Stimulated activated CD4-positive, alpha-beta T cell treated with anti-CD3 and anti-CD28 coated beads, Interleukin-15, amount 100 ng/mL, for 1 hour (primary cell): ENCODE results near the gene SLC7A10.
"Not testable (repeated sequence)": the region's sequence is repeated elsewhere in the genome, so short reads cannot be mapped to it uniquely, and the experiment has no call there.

ENCODE experiments used
- DNase-seq, 2 donors: peaks; one replicate each; pipeline ENCODE4 v3.0.0-alpha.2; 2020; ENCODE audit warnings: low read depth in 1 of 2, low spot score in 1 of 2

Gene SLC7A10

DNA sequence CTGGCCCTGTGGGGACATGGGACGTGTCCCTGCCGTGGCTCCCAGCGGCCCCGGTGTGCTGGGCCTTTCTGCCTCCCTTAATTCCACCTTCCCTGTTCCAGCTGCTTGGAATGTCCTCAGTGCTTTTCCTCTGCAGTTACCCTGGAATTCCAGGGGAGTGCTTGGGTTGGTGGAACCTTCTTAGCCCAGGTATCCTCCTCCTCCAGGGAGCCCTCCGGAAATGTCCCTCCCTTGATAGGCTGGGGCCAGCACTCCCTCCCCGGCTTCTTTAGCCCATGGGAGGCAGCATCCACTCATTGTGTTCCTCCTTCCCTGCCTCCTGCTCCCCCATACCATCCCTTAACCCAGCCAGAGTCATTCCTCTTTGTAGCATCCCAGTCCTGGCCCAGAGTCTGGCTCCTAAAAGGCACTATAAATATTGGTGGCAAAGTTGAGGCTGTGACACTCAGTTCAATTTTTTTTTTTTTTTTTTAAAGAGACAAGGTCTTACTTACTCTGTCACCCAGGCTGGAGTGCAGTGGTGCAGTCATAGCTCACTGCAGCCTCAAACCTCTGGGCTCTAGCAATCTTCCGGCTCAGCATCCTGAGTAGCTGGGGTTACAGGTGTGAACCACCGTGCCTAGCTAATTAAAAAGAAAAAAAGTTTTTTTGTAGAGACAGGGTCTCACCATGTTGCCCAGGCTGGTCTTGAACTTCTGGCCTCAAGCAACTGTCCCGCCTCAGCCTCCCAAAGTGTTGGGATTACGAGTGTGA is 13.7 kb upstream of the SLC7A10 start:
- DNase-seq: no peak

DNA sequence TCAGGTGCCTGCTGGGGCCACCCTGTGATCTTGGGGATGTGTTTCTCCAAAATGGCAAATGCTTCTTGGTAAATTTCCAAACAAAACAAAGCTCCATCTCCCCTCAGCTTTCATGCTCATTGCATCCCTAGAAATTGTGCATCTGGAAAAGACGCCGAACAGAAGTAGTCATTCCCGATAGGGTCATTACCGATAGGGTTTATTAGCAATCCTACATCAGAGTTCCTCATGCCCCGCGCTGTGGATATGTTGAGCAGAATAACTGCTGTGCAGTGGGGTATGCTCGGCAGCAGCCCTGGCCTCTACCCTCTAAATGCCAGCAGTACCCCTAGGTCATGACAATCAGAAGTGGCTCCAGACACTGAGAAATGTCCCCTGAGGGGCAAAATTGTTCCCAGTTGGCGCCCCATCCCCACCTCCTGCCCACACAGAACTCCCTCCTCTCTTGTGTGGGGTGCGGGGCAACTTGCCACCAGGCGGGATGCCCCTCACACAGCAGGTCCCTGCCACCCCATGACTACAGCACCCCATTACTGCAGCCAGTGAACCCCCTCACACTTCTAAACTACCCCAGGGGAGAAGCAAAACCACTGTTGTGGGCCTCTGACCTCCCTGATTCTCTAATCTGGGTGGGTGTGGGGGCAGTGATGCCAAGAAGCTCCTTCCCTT is 13.0 kb upstream of the SLC7A10 start:
- no peak for DNase-seq

DNA sequence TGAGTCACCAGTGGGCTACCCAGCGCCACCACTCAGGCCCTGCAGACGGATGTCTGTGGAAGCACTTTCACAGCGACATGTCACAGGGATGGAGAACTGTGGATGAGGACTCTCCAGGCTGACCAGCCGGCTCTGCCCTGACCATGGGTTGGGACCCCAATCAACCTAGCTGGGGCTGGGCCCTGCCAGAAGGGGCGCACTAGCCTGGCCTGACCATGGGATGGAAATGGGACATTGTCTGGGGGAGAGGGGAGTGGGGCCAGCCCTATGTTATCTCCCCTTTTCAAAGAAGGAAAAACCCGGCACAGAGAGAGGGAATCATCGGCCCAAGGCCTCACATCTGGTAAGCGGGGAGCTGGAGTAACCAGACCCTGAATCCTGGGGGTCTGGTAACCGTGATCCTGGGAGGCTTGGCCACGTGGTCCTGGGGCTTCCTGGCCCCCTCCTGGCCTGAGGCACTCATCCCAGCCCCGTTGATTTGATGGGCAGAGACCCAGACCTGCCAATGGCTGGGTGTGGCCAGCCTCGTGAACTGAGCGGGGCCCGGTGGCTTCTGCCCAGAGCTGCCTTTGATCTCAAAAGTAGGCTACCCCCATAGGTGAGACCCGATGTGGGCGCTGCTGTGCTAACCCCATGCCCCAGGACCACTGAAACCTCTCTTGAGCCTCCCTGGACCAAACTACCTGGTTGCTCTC is 11.2 kb upstream of the SLC7A10 start:
- DNase-seq: no peak

DNA sequence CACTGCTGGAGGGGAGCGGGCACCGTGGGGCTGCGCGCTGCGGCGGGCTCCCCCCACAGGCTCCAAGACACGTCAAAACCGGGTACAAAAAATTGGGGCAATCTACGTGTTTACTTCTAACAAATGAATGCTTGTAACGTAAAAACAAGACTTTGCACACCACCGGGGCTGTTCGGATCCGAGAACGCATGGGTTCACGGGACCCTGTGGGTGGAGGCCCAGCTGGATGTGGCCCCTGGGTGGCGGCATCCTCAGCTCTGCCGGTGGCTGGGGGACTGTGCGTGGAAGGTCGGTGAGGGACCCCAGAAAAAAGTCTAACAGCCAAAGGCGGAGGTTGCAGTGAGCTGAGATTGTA is 10.3 kb upstream of the SLC7A10 start:
- no peak for DNase-seq

DNA sequence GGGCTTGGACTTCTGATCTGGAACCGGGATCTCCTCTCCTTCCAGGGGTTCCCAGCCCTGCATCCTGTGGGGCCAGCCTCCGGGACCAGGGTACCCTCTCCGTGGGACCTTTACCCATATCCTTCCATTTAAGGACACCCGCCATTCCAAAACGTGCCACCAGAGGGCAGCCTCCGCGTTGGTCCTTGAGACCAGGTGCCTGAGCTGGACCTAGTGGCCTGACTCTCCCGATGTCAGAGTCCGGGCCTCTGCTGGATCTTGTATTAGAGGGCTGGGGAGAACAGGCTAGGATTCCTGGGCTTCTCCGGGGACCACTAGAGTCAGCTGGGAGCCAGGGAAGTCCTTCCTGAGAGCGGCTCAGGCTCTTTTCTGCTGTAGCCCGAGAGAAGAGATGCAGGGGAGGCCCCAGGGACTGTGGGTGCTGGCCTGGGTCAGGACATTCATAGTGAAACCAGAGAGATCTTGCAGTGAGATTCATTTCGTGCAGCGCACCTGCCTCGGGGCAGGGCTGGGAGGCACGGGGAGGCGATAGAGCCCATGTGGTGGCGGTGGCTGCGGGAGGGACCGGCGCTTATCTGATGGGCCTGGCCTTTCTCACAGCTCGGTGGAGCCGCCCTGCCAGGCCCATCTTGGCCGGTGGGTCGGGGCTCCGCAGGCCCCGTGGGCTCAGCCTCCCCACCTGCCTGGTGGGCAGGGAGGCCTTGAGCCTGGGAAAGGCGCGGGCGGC is 9.8 kb upstream of the SLC7A10 start:
- DNase-seq: peak; percentile 56 to 74

DNA sequence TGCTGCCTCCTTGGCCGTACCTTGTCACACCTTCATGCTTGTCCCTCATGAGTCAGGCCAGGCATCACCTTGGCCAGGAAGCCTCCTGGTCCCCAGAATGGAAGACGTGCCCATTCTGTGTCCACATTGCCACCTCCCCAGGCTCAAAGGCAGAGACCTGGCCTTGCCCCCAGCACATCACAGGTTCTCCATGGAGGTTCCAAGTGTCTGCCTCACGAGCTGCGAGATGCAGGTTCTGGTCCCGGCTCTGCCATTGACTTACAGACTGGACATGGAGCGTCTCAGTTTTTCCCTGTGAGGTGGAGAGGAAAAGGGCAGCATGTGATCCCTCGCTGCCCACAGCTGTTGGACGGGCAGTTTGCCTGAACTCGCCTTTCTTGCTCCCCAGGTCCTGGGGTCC is 9.1 kb upstream of the SLC7A10 start:
- no peak for DNase-seq

DNA sequence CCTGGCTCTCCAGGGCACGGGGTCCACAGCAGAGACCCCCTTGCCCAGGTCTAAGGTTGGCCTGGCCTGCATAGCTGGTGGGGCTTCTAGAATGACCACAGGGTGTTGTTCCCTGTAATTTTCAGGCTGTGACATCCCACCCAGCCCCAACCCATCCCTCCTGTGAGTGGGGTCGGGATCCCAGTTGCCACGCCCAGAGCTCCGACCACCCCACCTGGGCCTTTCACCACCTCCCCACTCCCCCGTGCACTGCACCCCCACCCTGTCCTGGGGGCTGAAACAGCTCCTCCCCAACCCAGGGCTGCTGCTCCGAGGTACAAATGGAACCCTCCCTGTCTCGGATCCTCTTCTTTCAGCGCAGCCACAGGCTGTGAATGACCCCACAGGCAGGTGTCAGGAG is 8.4 kb upstream of the SLC7A10 start:
- DNase-seq: no peak

DNA sequence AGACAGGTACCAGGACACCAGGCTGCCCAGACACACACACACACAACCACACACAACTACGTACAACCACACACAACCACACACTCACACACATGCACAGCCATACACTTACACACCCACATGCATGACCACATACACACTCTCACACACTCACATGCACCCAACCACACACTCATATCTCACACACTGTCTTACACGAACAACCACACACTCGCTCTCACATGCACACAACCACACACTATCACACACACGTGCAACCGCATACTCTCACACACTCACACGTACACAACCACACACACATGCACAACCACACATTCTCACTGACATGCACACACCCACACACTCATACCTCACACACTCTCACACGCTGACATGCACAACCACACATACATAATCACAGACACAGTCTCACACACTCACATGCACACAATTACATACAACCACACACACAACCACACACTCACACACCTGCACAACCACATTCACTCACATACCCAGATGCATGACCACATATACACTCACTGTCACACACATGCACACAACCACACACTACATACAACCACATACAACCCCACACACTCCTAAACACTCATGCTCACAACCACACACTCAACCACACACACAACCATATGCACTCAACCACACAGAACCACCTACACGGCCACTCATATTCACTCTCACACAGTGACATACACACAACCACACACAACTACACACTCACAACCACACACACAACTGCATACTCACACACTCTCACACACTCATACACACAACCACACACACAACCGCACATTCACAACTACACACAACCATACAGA is 7.6 kb upstream of the SLC7A10 start:
- no peak for DNase-seq

DNA sequence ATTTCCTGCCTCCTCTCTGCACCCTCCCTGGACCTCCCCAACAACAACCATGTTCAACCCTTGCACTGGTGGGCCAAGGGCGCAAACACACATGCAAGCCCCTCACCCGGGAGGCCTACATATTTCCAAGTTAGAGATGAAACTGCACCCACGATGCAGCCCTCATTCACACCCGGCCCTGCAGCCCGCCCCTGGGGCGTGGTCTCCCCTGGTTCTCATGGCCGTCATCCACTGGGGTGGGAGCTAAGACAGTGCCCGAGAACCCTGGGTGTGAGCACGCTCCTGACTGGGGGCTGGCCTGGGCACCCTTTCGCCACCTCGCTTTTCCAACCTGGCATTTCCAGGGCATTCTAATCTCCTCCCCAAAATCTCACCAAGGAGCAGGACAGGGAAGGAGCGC is 7.0 kb upstream of the SLC7A10 start:
- no peak for DNase-seq

DNA sequence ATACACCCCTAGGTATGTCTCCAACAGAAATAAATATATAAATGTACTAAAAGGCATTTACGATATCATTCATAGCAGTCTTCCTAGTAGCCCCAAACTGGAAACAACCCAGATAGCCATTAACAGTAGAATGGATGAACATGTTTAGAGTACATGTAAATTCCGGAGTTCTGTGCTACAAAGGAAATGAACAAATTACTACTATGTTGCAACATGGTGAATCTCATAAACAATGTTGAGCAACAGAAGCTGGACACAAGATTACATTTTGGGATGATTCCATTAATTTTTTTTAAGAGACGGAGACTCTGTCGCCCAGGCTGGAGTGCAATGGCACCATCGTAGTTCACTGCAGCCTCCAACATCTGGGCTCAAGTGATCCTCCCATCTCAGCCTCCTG is 5.9 kb upstream of the SLC7A10 start:
- no peak for DNase-seq

DNA sequence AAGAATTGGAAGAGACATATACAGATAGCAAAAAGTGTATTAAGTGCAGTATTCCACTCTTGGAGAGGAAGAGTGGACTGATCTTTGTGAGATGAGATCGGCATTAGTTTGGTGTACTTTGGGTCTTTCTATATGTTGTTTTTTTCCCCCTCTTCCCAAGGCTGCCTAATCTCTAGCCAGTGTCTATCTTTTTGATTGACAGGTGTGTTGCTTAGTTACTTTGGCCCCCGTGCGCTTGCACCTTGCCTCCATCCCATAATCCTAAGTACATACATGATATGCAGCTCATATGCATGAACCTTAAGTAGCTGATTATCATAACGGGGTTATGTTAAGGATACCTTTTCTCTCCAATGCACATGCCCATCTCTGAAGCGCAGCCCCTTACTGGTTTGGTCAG is 4.3 kb upstream of the SLC7A10 start:
- no peak for DNase-seq

DNA sequence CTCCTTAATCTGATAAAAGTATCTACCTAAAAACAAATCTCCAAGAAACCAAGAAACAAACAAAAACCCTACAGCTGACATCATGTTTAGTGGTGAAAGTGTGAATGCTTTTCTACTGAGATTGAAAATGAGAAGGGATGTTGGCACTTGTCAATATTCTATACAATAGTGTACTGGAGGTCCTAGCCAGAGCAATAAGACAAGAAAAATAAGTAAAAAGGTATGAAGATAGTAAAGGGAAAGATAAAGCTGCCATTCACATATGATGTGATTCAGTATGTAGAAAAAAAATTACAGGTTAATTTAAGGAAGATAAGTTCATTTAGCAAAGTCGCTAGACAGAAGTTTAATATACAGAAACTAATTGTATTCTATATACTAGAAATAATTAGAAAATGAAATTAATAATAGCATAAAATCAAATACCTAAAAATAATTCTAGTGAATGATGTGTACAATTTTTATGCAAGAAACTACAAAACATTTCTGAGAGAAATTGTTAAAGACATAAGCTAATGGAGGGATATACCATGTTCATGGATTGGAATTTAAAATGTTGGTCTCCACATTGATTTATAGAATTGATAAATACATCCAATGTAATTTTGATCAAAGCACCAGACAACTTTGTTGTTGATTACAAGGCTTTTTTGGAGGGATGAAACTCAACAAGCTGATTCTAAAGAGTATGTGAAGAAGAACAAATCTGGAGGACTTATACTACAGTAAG is 2.4 kb upstream of the SLC7A10 start:
- DNase-seq: no peak

DNA sequence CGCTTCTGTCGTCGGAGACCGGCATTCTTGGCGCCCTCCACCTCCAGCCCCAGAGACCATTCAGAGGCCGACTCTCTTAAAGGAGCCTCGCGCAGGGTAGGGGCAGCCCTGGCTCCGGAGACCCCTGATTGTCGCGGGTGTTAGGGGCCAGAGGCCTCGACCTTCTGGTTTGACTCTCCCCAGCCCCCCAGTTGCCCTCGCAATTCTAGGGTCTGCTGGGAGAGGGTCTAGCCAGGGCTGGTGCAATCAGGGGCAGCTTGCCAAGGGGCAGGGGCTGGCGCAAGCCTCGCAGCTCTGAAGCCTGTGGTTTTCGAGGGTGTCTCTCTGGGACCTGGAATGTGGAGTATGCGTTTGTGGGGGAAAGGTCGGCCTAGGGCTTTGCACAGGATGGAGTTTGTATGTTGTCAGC is 1.6 kb upstream of the SLC7A10 start:
- DNase-seq: no peak

DNA sequence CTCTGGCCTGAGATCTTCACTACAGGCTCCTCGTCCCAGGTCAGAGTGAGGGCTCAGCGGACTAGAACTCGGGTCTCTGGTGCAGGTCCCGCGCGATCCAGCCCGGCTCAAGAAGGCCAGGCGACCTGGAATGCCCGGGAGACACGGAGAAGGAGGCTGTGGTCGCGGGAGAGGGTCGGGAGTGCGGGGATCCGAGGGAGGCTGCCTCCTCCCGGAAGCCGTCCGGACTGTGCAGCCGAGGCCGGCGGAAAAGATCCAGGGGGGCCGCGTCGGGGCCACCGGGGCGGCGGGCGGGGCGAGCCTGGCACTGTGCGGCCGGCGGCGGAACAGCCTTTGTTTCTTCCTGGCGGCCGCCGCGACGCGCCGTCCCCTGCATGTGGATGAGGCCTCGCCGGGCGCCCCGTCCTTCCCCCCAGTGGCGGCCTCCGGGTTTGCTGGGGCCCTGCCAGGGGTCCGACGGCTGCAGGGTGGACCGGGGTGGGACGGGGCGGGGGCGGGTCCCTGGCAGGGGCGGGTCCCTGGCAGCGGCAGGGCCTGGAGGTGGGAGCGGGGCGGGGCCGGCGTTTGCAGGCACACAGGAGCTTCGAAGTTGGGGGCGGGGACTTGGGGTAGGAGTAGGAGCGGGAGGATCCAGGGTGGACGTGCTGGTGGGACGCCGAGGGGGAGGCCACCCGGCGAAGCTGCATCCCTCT is 1.0 kb upstream of the SLC7A10 start:
- no peak for DNase-seq

DNA sequence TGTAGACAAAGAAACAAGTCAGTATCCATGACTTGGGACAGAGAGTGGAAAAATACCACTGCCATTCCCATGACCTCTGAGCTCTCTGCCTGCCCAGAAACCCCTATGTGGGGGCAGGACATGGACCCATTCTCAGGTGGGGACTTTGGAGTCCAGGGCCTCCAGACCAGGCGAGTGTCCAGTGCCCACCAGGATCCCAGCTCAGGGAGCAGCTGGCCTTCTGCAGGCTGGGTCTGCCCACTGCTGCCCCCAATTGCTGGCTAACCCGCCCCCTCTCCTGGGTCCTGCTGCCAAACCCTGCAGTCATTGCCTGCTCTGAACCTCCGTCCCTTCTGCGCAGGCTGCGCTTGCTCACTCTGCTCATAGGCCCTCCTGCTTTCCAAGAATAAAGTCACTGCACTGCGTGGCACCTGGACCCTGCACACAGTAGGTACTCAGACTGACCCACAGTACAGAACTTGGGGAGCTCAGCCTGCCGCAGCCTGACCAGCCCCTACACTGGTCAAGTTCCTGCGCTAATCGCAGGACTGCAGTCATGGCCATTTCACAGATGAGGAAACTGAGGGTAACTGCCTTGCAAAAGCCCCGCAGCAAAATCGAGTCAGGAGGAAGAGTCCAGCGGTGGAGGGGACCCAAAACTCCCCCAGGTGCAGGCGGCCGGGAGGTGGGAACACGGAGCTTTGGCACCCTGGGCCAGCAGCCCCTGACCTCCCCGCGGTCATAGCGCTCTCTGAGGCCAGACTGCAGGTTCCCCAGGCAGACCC is 774 bp downstream of the SLC7A10 start:
- no peak for DNase-seq

DNA sequence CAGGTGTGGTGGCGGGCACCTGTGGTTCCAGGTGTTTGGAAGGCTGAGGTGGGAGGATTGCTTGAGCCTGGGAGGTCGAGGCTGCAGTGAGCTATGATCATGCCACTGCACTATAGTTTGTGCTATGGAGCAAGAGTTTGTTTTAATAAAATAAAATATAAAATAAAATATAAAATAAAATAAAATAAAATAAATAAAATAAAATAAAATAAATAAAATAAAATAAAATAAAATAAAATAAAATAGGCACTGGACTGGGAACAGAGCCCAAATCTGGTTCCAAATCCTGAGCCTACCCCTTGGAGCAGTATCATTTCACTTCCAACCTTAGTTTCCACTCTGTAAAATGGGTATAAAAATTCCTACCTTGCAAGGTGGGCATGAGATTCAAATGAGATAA is 3.4 kb downstream of the SLC7A10 start:
- not testable (repeated sequence) for DNase-seq

DNA sequence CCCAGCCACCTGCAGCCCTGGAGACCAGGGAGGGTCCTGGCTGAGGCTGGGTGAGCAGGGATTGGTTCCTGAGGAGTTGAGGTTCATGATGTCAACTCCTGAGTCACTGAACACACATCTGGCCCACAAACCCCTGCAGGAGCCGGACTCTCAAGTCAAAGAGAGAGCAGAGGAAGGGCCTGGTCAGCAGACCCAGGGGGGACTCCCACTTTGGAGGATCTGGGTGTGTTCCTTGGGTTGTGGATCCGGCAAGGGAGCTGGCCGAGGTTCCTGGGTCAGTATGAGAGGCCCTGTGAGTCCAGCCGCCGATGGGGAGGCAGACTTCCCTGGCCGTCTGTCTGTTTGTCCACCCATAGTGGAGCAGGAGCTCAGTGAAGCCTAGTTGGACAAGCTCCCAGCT is 4.0 kb downstream of the SLC7A10 start:
- DNase-seq: no peak

DNA sequence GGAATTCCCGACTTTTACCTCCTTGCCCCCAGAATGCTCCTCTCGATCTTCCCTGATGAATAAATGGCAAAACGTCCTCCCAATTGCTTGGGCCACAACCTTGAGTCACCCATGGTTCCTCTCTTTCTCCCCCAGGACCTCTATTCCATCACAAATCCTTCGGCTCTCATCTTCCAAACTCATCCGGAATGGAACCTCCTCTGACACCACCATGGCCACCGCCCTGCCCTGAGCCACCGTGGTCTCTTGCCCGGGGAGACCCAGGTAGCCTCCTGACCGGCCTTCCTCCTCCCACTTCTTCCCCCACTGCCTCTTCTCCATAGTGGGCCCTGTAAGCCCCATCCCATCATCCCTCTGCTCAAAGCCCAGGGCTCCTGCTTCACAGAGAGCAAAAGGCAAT is 4.9 kb downstream of the SLC7A10 start:
- DNase-seq: no peak

DNA sequence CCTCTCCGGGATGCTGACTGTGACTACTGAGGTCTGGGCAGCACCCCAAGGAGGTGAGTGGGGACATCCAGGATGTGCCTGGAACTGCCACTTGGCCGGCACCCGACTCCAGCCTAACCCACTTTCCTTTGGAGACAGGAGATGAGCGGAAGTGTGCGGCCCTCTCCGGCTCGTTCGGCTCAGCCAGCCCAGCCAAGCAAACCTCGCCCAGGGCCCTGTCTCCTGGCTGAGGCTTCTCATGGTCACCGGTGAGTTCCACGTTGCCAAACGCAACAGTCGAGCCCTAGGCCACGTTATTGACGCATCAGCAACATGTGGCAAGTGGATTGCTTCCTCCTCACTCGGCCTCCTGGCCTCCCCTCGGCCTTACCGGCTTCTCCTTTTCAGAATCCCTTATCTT is 5.5 kb downstream of the SLC7A10 start:
- DNase-seq: no peak
